Measurements from ENCODE around the gene RHOT2.
"Not testable (repeated sequence)": the region's sequence is repeated elsewhere in the genome, so short reads cannot be mapped to it uniquely, and the experiment has no call there.

The RHOT2 gene

GRCh38 chr16:682493-683395, 14.8 kb downstream of the RHOT2 start:
- DNase-seq = no peak

GRCh38 chr16:683396-684070, 15.6 kb downstream of the RHOT2 start:
- DNase-seq = no peak

GRCh38 chr16:684071-684794, 16.3 kb downstream of the RHOT2 start, which contains the start of gene JMJD8:
JMJD8 (minus strand) TSS chr16:684334; CDS start chr16:684319, 15 bp downstream.
- peak; percentile 83 for DNase-seq

- peak; percentile 72 for DNase-seq
These were observed 17.2 kb downstream of the RHOT2 start for GRCh38 chr16:684961-685696.

GRCh38 chr16:685967-686366, 18.0 kb downstream of the RHOT2 start:
- no peak for DNase-seq

GRCh38 chr16:686459-687260, 18.7 kb downstream of the RHOT2 start:
- DNase-seq = no peak

GRCh38 chr16:687499-687898, 19.6 kb downstream of the RHOT2 start:
- no peak for DNase-seq

- no peak for DNase-seq
These were observed 21.4 kb downstream of the RHOT2 start for GRCh38 chr16:689175-689897.

GRCh38 chr16:691242-691641, 23.3 kb downstream of the RHOT2 start:
- not testable (repeated sequence) for DNase-seq

- no peak for DNase-seq
These were observed 24.6 kb downstream of the RHOT2 start for GRCh38 chr16:692356-693108.

- DNase-seq = no peak
These were observed 25.4 kb downstream of the RHOT2 start for GRCh38 chr16:693364-693763.

- DNase-seq = no peak
These were observed 25.8 kb downstream of the RHOT2 start for GRCh38 chr16:693766-694165.

- no peak for DNase-seq
These were observed 26.4 kb downstream of the RHOT2 start for GRCh38 chr16:694187-694862.

- DNase-seq = no peak
These were observed 27.0 kb downstream of the RHOT2 start for GRCh38 chr16:694863-695354.

- peak; percentile 87 for DNase-seq
These were observed 27.6 kb downstream of the RHOT2 start for GRCh38 chr16:695355-696089.

- no peak for DNase-seq
These were observed 31.2 kb downstream of the RHOT2 start for GRCh38 chr16:698911-699671.

GRCh38 chr16:700684-701584, 33.0 kb downstream of the RHOT2 start:
- no peak for DNase-seq
